Ovary (tissue), 9 donors: ENCODE data around the gene MAN2A1. TPM values are rescaled to one million over a fixed set of nuclear protein-coding genes. Genes with fewer than 3 reads are reported as not detected.

Experiments used
- DNase-seq, 5 donors: peaks; one replicate each; pipeline ENCODE4 v3.0.0-alpha.2; 2019 to 2020
- H3K27ac ChIP-seq, 2 donors: fragments of 200-600 bp; one replicate each; pipeline versions ENCODE4 v1.5.1 to v1.8.0; 2019 to 2022
- H3K27me3 ChIP-seq: fragments of 200-600 bp; one replicate; pipeline ENCODE4 v1.8.0; 2022
- H3K36me3 ChIP-seq: fragments of 200-600 bp; sonication (generic); one replicate; pipeline ENCODE4 v1.5.1; 2019
- H3K4me1 ChIP-seq: one replicate; pipeline ENCODE4 v1.8.1; 2013; ENCODE audit warnings: mild to moderate bottlenecking, moderate library complexity; ENCODE audit not compliant: insufficient read depth
- H3K4me3 ChIP-seq: fragments of 200-600 bp; sonication (generic); one replicate; pipeline ENCODE4 v1.5.1; 2017
- H3K9me3 ChIP-seq, 2 donors: fragments of 200-600 bp in 1 of 2; sonication (generic) in 1 of 2; one replicate each; pipeline versions ENCODE4 v1.5.1 to v1.8.1; 2013 to 2019; ENCODE audit warnings: mild to moderate bottlenecking in 1 of 2, moderate library complexity in 1 of 2
- EP300 ChIP-seq: sonication (generic); formaldehyde crosslinking; IDR thresholded peaks from one replicate; pipeline ENCODE4 v1.6.1; 2017; ENCODE audit warnings: antibody characterized with exemption
- POLR2A ChIP-seq: fragments of 450-650 bp; IDR thresholded peaks from one replicate; pipeline ENCODE4 v1.6.1; 2017; ENCODE audit warnings: antibody characterized with exemption, mild to moderate bottlenecking, moderate library complexity
- WGBS, 3 donors: extraction: QIAGEN DNeasy Blood & Tissue Kit in 1 of 3; methylation state at CpG; one replicate each; pipeline versions ENCODE4 v1.1.5 to v1.1.7; 2013 to 2017; 5-methylcytosine and 5-hydroxymethylcytosine counted together
- intact Hi-C, 4 donors: fragments of 100-400 bp; cut with DNase I; formaldehyde crosslinking; loops; one replicate each; pipeline versions ENCODE4 v1.11.0 to v1.15.1; 2022 to 2023
- polyA plus RNA-seq, 2 donors: library from polyadenylated mRNA; stranded (reverse); fragments of 200-250 nt in 1 of 2; fragments of 350-450 nt in 1 of 2; fragmentation: Illumina TruSeq in 1 of 2; extraction: RNeasy Lipid Tissue Mini Kit (QIAGEN cat#74804) in 1 of 2; gene quantifications; one replicate each; pipeline ENCODE4 v1.2.3, GENCODE V29; 2013 to 2014
- total RNA-seq, 7 donors: library from RNA; depleted of rRNA in 2 of 7; stranded (reverse); fragments of >200 nt in 2 of 7; fragmentation: NEBNext Ultra II Directional in 3 of 7; extraction: Animal tissue kit (Norgen Biotek cat#: 25700) in 3 of 7; gene quantifications; one replicate each; pipeline versions ENCODE4 v1.1.0 to v1.2.4, GENCODE V29; 2016 to 2023
- TF ChIP-seq, protein P1 (sequence below), 3 donors: fragments of 450-650 bp in 2 of 3; fragments of 200-600 bp in 1 of 3; IDR thresholded peaks; one replicate each; pipeline versions ENCODE4 v1.5.1 to v1.8.0; 2016 to 2022; ENCODE audit warnings: antibody characterized with exemption in 3 of 3, mild to moderate bottlenecking in 1 of 3
- donor health status: DM: no; HTN: no; CAD: no; lungs with moderate emphysema.
- donor health status: DM: no; HTN: no; CAD: no.
- donor health status: Bipolar disorder and iron deficiency.
- donor health status: DM: yes; HTN: yes; CAD: no.
- donor health status: DM: no; HTN: no; CAD: no.
- donor health status: DM: yes; HTN: yes; CAD: no.

MAN2A1 gene
- total and polyA plus RNA-seq, 9 donors, result 10.7 to 56.5 (median 31.1) TPM

DNA sequence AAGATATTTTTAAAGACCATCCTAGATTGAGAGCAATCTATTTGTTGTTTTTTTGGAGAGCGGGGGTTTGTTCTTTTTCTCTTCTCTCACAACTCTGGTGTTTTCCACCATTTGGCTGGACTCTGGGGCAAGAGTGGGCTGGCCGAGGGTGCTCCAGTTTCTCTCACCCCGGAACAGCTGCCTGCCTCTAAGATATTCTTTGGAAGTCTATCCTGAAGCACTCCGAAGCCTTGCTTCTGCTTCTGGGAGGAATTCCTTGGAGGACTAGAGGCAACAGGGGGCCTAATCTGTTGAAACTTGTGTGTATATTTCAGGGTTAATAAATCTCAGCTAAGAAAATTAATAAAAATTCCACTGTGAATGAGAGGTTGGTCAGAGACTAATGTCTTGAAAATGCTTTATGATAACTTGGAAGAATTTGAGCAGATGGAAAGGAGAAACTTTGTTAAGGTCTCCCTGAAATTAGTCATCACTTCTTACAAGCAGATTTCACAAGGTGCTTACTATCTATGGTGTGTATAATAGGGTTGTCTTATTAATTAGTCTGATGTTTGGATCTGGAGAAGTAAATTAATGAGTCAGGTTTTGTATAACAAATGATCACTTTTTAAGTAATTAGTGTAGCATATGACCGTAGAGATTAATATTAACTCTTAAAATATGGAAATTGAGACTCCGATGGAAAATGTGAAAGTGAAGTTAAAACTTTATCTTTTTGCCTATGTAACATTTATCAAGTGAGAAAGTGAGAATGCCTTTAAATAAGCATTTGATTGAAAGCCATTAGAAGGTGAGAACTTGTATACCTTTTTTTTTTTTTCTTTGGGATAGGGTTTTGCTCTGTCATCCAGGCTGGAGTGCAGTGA, 4.0 kb downstream of the MAN2A1 start:
- Histone ChIP-seq H3K4me1 (peaks cover 11% of the 10 kb centered on the region), H3K27ac (no peak overlapping the region), H3K36me3 (no peaks in the 10 kb centered on the region), H3K27me3 (no peaks in the 10 kb centered on the region), H3K4me3 (no peak overlapping the region), H3K9me3 (no peaks in the 10 kb centered on the region)
- whole genome bisulfite sequencing, 3 donors, result 81 to 87% (median 83%) methylated on average over 6 of the region's 6 CpGs
- DNase-seq, result no peak
- TF ChIP-seq POLR2A, result no peak
- no peak for TF ChIP-seq EP300
- TF ChIP-seq, protein P1, sequence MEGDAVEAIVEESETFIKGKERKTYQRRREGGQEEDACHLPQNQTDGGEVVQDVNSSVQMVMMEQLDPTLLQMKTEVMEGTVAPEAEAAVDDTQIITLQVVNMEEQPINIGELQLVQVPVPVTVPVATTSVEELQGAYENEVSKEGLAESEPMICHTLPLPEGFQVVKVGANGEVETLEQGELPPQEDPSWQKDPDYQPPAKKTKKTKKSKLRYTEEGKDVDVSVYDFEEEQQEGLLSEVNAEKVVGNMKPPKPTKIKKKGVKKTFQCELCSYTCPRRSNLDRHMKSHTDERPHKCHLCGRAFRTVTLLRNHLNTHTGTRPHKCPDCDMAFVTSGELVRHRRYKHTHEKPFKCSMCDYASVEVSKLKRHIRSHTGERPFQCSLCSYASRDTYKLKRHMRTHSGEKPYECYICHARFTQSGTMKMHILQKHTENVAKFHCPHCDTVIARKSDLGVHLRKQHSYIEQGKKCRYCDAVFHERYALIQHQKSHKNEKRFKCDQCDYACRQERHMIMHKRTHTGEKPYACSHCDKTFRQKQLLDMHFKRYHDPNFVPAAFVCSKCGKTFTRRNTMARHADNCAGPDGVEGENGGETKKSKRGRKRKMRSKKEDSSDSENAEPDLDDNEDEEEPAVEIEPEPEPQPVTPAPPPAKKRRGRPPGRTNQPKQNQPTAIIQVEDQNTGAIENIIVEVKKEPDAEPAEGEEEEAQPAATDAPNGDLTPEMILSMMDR (IDR thresholded peaks at IDR 0.05), result no peak
- intact Hi-C loops, result loop anchor here in 1 of 4 donors (5.0 kb wide), 1 partner anchor 286 kb away; the partner anchor contains the start of gene PJA2

DNA sequence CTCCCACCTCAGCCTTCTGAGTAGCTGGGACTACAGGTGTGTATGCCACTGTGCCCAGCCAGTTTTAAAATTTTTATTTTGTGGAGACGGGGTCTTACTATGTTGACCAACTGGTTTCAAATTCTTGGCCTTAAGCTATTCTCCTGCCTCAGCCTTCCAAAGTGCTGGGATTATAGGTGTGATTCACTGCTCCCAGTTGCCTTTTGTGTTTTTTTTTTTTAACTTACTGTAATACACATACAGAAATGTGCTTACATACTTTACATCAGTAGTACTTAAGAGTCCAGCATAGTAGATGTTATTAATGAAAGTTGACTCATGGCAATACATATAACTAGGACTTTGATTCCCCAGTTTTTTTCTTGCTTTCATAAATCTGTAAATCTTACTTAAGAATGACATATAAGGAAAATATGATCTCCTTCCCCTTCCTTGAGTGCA, 4.7 kb downstream of the MAN2A1 start:
- WGBS, 3 donors, result 90 to 94% (median 94%) methylated on average over 1 of the region's 1 CpG
- Histone ChIP-seq H3K27me3 (no peaks in the 10 kb centered on the region), H3K9me3 (no peaks in the 10 kb centered on the region), H3K27ac (no peak overlapping the region), H3K36me3 (no peaks in the 10 kb centered on the region), H3K4me3 (no peak overlapping the region), H3K4me1 (peaks cover 11% of the 10 kb centered on the region)
- no peak for DNase-seq
- TF ChIP-seq, protein P1 (IDR thresholded peaks at IDR 0.05), result no peak
- TF ChIP-seq POLR2A (no peak), EP300 (no peak)
- intact Hi-C loops, result loop anchor here in 1 of 4 donors (5.0 kb wide), 1 partner anchor 287 kb away; the partner anchor contains the start of gene PJA2

DNA sequence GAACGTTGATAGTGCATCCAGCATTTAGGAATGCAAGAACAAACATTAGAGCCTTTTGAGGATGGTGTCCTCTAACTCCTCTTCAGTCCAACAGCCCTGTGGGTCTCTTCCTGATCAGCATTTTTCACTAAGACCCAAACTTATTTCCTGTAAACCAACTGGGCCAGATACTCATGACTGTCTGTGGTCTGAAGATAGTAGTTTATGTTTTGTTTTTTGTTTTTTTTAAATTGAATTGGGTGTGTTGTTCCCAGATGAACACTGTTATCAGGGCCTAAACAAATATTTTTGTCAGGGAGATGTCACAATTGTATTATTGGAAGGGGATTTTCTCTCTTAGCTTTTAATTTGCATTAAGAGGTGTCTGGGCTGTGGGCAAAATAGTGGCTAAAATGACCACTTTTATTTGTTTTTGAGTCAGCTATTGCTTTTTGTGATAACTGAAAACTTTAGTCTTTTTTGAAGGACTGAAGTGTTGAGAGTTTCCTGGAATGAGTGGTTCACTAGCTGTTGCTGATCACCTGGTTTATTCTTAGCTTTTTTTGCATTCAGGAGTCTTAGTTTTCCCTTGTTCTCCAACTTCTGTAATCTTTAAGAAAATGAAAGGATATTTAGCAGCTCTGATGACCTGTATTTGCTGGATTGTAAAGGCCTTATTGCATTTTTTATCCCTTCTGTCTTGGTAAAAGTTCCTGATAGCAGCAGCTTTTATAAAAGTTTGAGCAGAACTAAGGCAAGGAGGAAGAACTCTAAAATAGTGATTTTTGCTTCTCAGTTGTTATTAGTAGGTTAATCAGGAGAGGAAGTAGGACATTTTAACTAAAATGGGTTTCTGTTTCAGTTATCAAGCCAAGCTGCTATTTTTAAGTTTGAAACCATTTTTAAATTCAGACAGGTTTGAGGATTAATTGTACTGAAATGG, 5.5 kb downstream of the MAN2A1 start:
- no peak overlapping the region for H3K4me3 ChIP-seq
- no peaks in the 10 kb centered on the region for H3K36me3 ChIP-seq
- intact Hi-C loops, result no loop called here
- no peaks in the 10 kb centered on the region for H3K27me3 ChIP-seq
- no peak for TF ChIP-seq POLR2A
- TF ChIP-seq, protein P1 (IDR thresholded peaks at IDR 0.05), result no peak
- TF ChIP-seq EP300, result no peak
- peaks cover 11% of the 10 kb centered on the region for H3K4me1 ChIP-seq
- WGBS, 3 donors, result 53 to 71% (median 64%) methylated on average over 1 of the region's 1 CpG
- no peak overlapping the region for H3K27ac ChIP-seq
- H3K9me3 ChIP-seq, result no peaks in the 10 kb centered on the region
- no peak for DNase-seq

DNA sequence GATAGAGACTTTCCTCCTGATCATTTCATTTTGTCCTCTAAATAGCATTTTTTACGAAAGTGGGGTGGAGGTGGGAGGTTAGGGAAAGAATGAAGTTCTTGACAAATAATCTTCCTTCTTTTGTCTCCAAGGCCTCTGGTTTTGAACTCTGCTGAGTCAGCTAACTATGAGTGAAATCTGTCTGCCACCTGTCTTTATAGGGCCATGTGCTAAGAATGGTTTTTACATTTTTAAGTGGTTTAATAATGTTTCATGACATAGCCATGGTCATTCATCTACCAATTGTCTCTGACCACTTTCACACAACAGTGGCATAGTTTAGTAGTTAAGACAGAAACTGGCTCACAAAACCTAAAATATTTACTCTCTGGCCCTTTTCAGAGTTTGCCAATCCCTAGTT, 7.6 kb downstream of the MAN2A1 start:
- H3K27me3 ChIP-seq, result no peaks in the 10 kb centered on the region
- H3K27ac ChIP-seq, result no peak overlapping the region
- 70 to 81% (median 71%) methylated on average over 1 of the region's 1 CpG for WGBS, 3 donors
- H3K4me1 ChIP-seq, result peaks cover 8% of the 10 kb centered on the region
- TF ChIP-seq EP300, result no peak
- TF ChIP-seq, protein P1 (IDR thresholded peaks at IDR 0.05), result no peak
- TF ChIP-seq POLR2A, result no peak
- no peaks in the 10 kb centered on the region for H3K9me3 ChIP-seq
- intact Hi-C loops, result no loop called here
- H3K4me3 ChIP-seq, result no peak overlapping the region
- H3K36me3 ChIP-seq, result no peaks in the 10 kb centered on the region
- no peak for DNase-seq
